HG03558 (cell line): Measurements from ENCODE around the gene GNAQ.
"Not testable (repeated sequence)": the region's sequence is repeated elsewhere in the genome, so short reads cannot be mapped to it uniquely, and the experiment has no call there.

Source experiments
- ATAC-seq: cut with Tn5 transposase; IDR thresholded peaks from one replicate; pipeline ENCODE4 v1.9.1; 2021; ENCODE audit warnings: moderate number of reproducible peaks; ENCODE audit not compliant: unreplicated experiment; ENCODE audit errors: extremely low read depth

GNAQ gene

GRCh38 chr9:78031444-78031892, at the start of gene GNAQ:
Gene GNAQ (minus strand): TSS chr9:78031811. CDS start chr9:78031235, 576 bp downstream.
- no peak for ATAC-seq

GRCh38 chr9:78074385-78075291, 43.0 kb upstream of the GNAQ start:
- ATAC-seq = no peak

- no peak for ATAC-seq
Observed at GRCh38 chr9:78073722-78074121, 42.1 kb upstream of the GNAQ start.

GRCh38 chr9:78072586-78073199, 41.1 kb upstream of the GNAQ start:
- no peak for ATAC-seq

GRCh38 chr9:78070521-78070920, 38.9 kb upstream of the GNAQ start:
- ATAC-seq = no peak

- no peak for ATAC-seq
Observed at GRCh38 chr9:78064075-78064474, 32.5 kb upstream of the GNAQ start.

GRCh38 chr9:78062710-78063109, 31.1 kb upstream of the GNAQ start:
- no peak for ATAC-seq

- not testable (repeated sequence) for ATAC-seq
Observed at GRCh38 chr9:78054218-78054617, 22.6 kb upstream of the GNAQ start.

GRCh38 chr9:78053627-78054026, 22.0 kb upstream of the GNAQ start:
- no peak for ATAC-seq

GRCh38 chr9:78050421-78050820, 18.8 kb upstream of the GNAQ start:
- ATAC-seq = no peak

GRCh38 chr9:78049484-78049883, 17.9 kb upstream of the GNAQ start:
- no peak for ATAC-seq

- ATAC-seq = no peak
Observed at GRCh38 chr9:78047106-78047505, 15.5 kb upstream of the GNAQ start.

- no peak for ATAC-seq
Observed at GRCh38 chr9:78046112-78046511, 14.5 kb upstream of the GNAQ start.

- ATAC-seq = no peak
Observed at GRCh38 chr9:78044886-78045285, 13.3 kb upstream of the GNAQ start.

GRCh38 chr9:78044189-78044588, 12.6 kb upstream of the GNAQ start:
- ATAC-seq = no peak

- no peak for ATAC-seq
Observed at GRCh38 chr9:78041971-78042370, 10.4 kb upstream of the GNAQ start.

GRCh38 chr9:78040726-78041125, 9.1 kb upstream of the GNAQ start:
- ATAC-seq = no peak

GRCh38 chr9:78038620-78039300, 7.1 kb upstream of the GNAQ start:
- no peak for ATAC-seq

GRCh38 chr9:78035383-78035993, 3.9 kb upstream of the GNAQ start:
- no peak for ATAC-seq

GRCh38 chr9:78033870-78034269, 2.3 kb upstream of the GNAQ start:
- ATAC-seq = no peak
